Activated naive CD8-positive, alpha-beta T cell treated with anti-CD3 and anti-CD28 coated beads, Interleukin-2, amount 10 ng/mL, durations not matched to agents 7 days and 5 days (primary cell): ENCODE measurements around the gene SEMA5B. TPM values are rescaled to one million over a fixed set of nuclear protein-coding genes. Genes with fewer than 3 reads are reported as not detected.

Experiments used
- ATAC-seq: fragments of 150-1000 bp; cut with Tn5 transposase; one replicate; pipeline ENCODE4 v1.10.0; 2021; ENCODE audit warnings: low read depth, moderate library complexity
- POLR2A ChIA-PET: fragments of 350-600 bp; sonication (Branson Sonifier 250); formaldehyde crosslinking; loops from one replicate; lab custom pipeline; 2021; ENCODE audit warnings: antibody characterized with exemption; lab: Charles Lee
- DNase-seq: peaks from one replicate; pipeline ENCODE4 v3.0.0; 2021
- H3K27ac Mint-ChIP-seq: one replicate; pipeline ENCODE4 v1.8.0; 2022; ENCODE audit warnings: mild to moderate bottlenecking, mixed read lengths
- H3K27me3 Mint-ChIP-seq: one replicate; pipeline ENCODE4 v1.8.0; 2022; ENCODE audit warnings: mild to moderate bottlenecking, moderate library complexity, mixed read lengths
- H3K36me3 Mint-ChIP-seq: one replicate; pipeline ENCODE4 v1.8.0; 2021; ENCODE audit warnings: mild to moderate bottlenecking, mixed read lengths
- H3K4me1 Mint-ChIP-seq: one replicate; pipeline ENCODE4 v1.8.0; 2021; ENCODE audit warnings: mixed read lengths
- H3K4me3 Mint-ChIP-seq: one replicate; pipeline ENCODE4 v1.8.0; 2022; ENCODE audit warnings: mild to moderate bottlenecking, moderate library complexity, mixed read lengths
- H3K9me3 Mint-ChIP-seq: one replicate; pipeline ENCODE4 v1.8.0; 2021; ENCODE audit warnings: mixed read lengths
- total RNA-seq, 2 experiments: library from RNA; stranded (reverse); gene quantifications; one replicate each; pipeline ENCODE4 v1.2.3, GENCODE V29; 2021

The SEMA5B gene
- total RNA-seq, 2 experiments from 2014 or later, result 0.17 to 0.28 TPM

GRCh38 chr3:123028233-123028828 lies 768 bp upstream of the SEMA5B start:
- Mint-ChIP-seq H3K4me1 (peaks cover 11% of the 10 kb centered on the region), H3K27ac (no peak overlapping the region), H3K27me3 (peaks cover 62% of the 10 kb centered on the region), H3K9me3 (no peaks in the 10 kb centered on the region), H3K4me3 (peak overlapping the region; percentile 83), H3K36me3 (peaks cover 3% of the 10 kb centered on the region)
- ATAC-seq (peak; percentile 40), DNase-seq (peak; percentile 39)
- POLR2A ChIA-PET, result no interaction called here

- Mint-ChIP-seq H3K27ac (no peak overlapping the region), H3K4me1 (peaks cover 11% of the 10 kb centered on the region), H3K9me3 (no peaks in the 10 kb centered on the region), H3K36me3 (peaks cover 3% of the 10 kb centered on the region), H3K4me3 (peak overlapping the region; percentile 67), H3K27me3 (peaks cover 76% of the 10 kb centered on the region)
- peak; percentile 12 for ATAC-seq
- peak; percentile 54 for DNase-seq
- POLR2A ChIA-PET, result interaction anchor here (0.8 kb wide), 1 partner anchor 43 kb away, joined by 3 read pairs; no protein-coding TSS in a partner anchor
These were observed 835 bp downstream of the SEMA5B start for GRCh38 chr3:123026565-123027291.

- Mint-ChIP-seq H3K27ac (no peak overlapping the region), H3K27me3 (peaks cover 84% of the 10 kb centered on the region), H3K36me3 (peaks cover 3% of the 10 kb centered on the region), H3K4me1 (peaks cover 11% of the 10 kb centered on the region), H3K9me3 (no peaks in the 10 kb centered on the region), H3K4me3 (peak overlapping the region; percentile 66)
- ATAC-seq, result no peak
- POLR2A ChIA-PET, result no interaction called here
- peak; percentile 35 for DNase-seq
These were observed 1.7 kb downstream of the SEMA5B start for GRCh38 chr3:123025642-123026521.

- no peak overlapping the region for H3K4me3 Mint-ChIP-seq
- H3K27ac Mint-ChIP-seq, result no peak overlapping the region
- POLR2A ChIA-PET, result no interaction called here
- peaks cover 87% of the 10 kb centered on the region for H3K27me3 Mint-ChIP-seq
- peaks cover 3% of the 10 kb centered on the region for H3K36me3 Mint-ChIP-seq
- ATAC-seq, result no peak
- H3K4me1 Mint-ChIP-seq, result peaks cover 11% of the 10 kb centered on the region
- no peak for DNase-seq
- no peaks in the 10 kb centered on the region for H3K9me3 Mint-ChIP-seq
These were observed 3.5 kb downstream of the SEMA5B start for GRCh38 chr3:123024056-123024455.

GRCh38 chr3:123021996-123022510 lies 5.5 kb downstream of the SEMA5B start:
- Mint-ChIP-seq H3K27ac (no peak overlapping the region), H3K9me3 (no peaks in the 10 kb centered on the region), H3K4me3 (no peak overlapping the region), H3K4me1 (peaks cover 6% of the 10 kb centered on the region), H3K27me3 (peaks cover 84% of the 10 kb centered on the region), H3K36me3 (peaks cover 3% of the 10 kb centered on the region)
- POLR2A ChIA-PET, result no interaction called here
- no peak for ATAC-seq
- DNase-seq, result no peak

GRCh38 chr3:123021388-123021787 lies 6.2 kb downstream of the SEMA5B start:
- Mint-ChIP-seq H3K36me3 (peaks cover 3% of the 10 kb centered on the region), H3K4me1 (peaks cover 3% of the 10 kb centered on the region), H3K9me3 (no peaks in the 10 kb centered on the region), H3K4me3 (no peak overlapping the region), H3K27ac (no peak overlapping the region), H3K27me3 (peaks cover 80% of the 10 kb centered on the region)
- DNase-seq (no peak), ATAC-seq (no peak)
- POLR2A ChIA-PET, result no interaction called here

GRCh38 chr3:123020709-123021108 lies 6.9 kb downstream of the SEMA5B start:
- ATAC-seq (no peak), DNase-seq (no peak)
- Mint-ChIP-seq H3K4me1 (peaks cover under 1% of the 10 kb centered on the region), H3K9me3 (no peaks in the 10 kb centered on the region), H3K27me3 (peaks cover 76% of the 10 kb centered on the region), H3K36me3 (peaks cover under 1% of the 10 kb centered on the region), H3K4me3 (no peak overlapping the region), H3K27ac (no peak overlapping the region)
- POLR2A ChIA-PET, result no interaction called here

GRCh38 chr3:123019591-123019990 lies 8.0 kb downstream of the SEMA5B start:
- peaks cover 72% of the 10 kb centered on the region for H3K27me3 Mint-ChIP-seq
- DNase-seq, result no peak
- no peaks in the 10 kb centered on the region for H3K9me3 Mint-ChIP-seq
- no peak overlapping the region for H3K4me3 Mint-ChIP-seq
- POLR2A ChIA-PET, result no interaction called here
- no peaks in the 10 kb centered on the region for H3K36me3 Mint-ChIP-seq
- H3K4me1 Mint-ChIP-seq, result no peaks in the 10 kb centered on the region
- no peak for ATAC-seq
- H3K27ac Mint-ChIP-seq, result no peak overlapping the region

GRCh38 chr3:123019161-123019560 lies 8.4 kb downstream of the SEMA5B start:
- no peak overlapping the region for H3K27ac Mint-ChIP-seq
- ATAC-seq, result no peak

GRCh38 chr3:123018683-123019082 lies 8.9 kb downstream of the SEMA5B start:
- no peak overlapping the region for H3K27ac Mint-ChIP-seq
- ATAC-seq (no peak), DNase-seq (no peak)
- H3K4me1 Mint-ChIP-seq, result no peaks in the 10 kb centered on the region
- POLR2A ChIA-PET, result no interaction called here
- no peak overlapping the region for H3K4me3 Mint-ChIP-seq
- no peaks in the 10 kb centered on the region for H3K9me3 Mint-ChIP-seq
- peaks cover 71% of the 10 kb centered on the region for H3K27me3 Mint-ChIP-seq
- H3K36me3 Mint-ChIP-seq, result no peaks in the 10 kb centered on the region

More at GRCh38 chr3:123019161-123019560, 8.4 kb downstream of the SEMA5B start:
- POLR2A ChIA-PET, result no interaction called here
- no peaks in the 10 kb centered on the region for H3K4me1 Mint-ChIP-seq
- H3K9me3 Mint-ChIP-seq, result no peaks in the 10 kb centered on the region
- DNase-seq, result no peak
- no peaks in the 10 kb centered on the region for H3K36me3 Mint-ChIP-seq
- peaks cover 71% of the 10 kb centered on the region for H3K27me3 Mint-ChIP-seq
- H3K4me3 Mint-ChIP-seq, result no peak overlapping the region

GRCh38 chr3:123015596-123015995 lies 12.0 kb downstream of the SEMA5B start:
- Mint-ChIP-seq H3K36me3 (no peaks in the 10 kb centered on the region), H3K27me3 (peaks cover 48% of the 10 kb centered on the region), H3K27ac (no peak overlapping the region), H3K9me3 (no peaks in the 10 kb centered on the region), H3K4me3 (no peak overlapping the region), H3K4me1 (no peaks in the 10 kb centered on the region)
- DNase-seq, result no peak
- POLR2A ChIA-PET, result no interaction called here
- ATAC-seq, result no peak

- ATAC-seq (no peak), DNase-seq (no peak)
- Mint-ChIP-seq H3K9me3 (no peaks in the 10 kb centered on the region), H3K27me3 (peaks cover 51% of the 10 kb centered on the region), H3K36me3 (no peaks in the 10 kb centered on the region), H3K4me3 (no peak overlapping the region), H3K27ac (no peak overlapping the region), H3K4me1 (no peaks in the 10 kb centered on the region)
- POLR2A ChIA-PET, result no interaction called here
These were observed 13.7 kb downstream of the SEMA5B start for GRCh38 chr3:123013876-123014275.

GRCh38 chr3:123012652-123013051 lies 14.9 kb downstream of the SEMA5B start:
- ATAC-seq, result no peak
- POLR2A ChIA-PET, result no interaction called here
- DNase-seq, result no peak
- Mint-ChIP-seq H3K36me3 (no peaks in the 10 kb centered on the region), H3K27ac (no peak overlapping the region), H3K9me3 (no peaks in the 10 kb centered on the region), H3K27me3 (peaks cover 52% of the 10 kb centered on the region), H3K4me1 (no peaks in the 10 kb centered on the region), H3K4me3 (no peak overlapping the region)
